K562 (cell line): ENCODE measurements around the gene COX6A1. TPM values are rescaled to one million over a fixed set of nuclear protein-coding genes. Genes with fewer than 3 reads are reported as not detected.

ENCODE experiments used
- ERF ChIP-seq: fragments of 450-650 bp; formaldehyde crosslinking; IDR thresholded peaks from 2 replicates; pipeline ENCODE4 v1.4.0; 2020; ENCODE audit warnings: mild to moderate bottlenecking, mixed read lengths
- FOXA3 ChIP-seq, 2 experiments: fragments of 450-650 bp in 1 of 2; sonication (generic) in 1 of 2; formaldehyde crosslinking; IDR thresholded peaks in 1 of 2; conservative IDR thresholded peaks in 1 of 2; 2 replicates each; pipeline versions ENCODE4 v1.4.0 to v1.8.0; 2020 to 2022; ENCODE audit warnings: mild to moderate bottlenecking in 2 of 2, missing genetic modification reagents in 1 of 2
- GABPA ChIP-seq: fragments of 200-800 bp; sonication (Bioruptor generic); conservative IDR thresholded peaks from 2 replicates; pipeline ENCODE4 v1.6.1; 2016; ENCODE audit warnings: low read depth, missing genetic modification characterization, missing compliant biosample characterization
- HIVEP1 ChIP-seq: fragments of 250-450 bp; sonication (Bioruptor Pico); IDR thresholded peaks from 2 replicates; pipeline ENCODE4 v1.4.0; 2020; ENCODE audit warnings: mild to moderate bottlenecking
- HMGN3 ChIP-seq: IDR thresholded peaks from 2 replicates; pipeline ENCODE4 v1.6.1; 2011; ENCODE audit warnings: borderline replicate concordance, low read depth, mild to moderate bottlenecking, mixed read lengths, low read length; ENCODE audit not compliant: insufficient read length; ENCODE audit errors: extremely low read depth
- LARP7 ChIP-seq: fragments of 450-650 bp; IDR thresholded peaks from 2 replicates; pipeline ENCODE4 v1.6.1; 2016
- MXI1 ChIP-seq: IDR thresholded peaks from 2 replicates; pipeline ENCODE4 v1.6.1; 2011; ENCODE audit warnings: low read depth, mild to moderate bottlenecking, improper control_type of control experiment, low read length
- SAFB ChIP-seq: fragments of 200-400 bp; formaldehyde crosslinking; IDR thresholded peaks from 2 replicates; pipeline ENCODE4 v1.6.1; 2017; ENCODE audit warnings: low read depth, low read length, borderline replicate concordance
- SUPT5H ChIP-seq: fragments of 450-650 bp; IDR thresholded peaks from 2 replicates; pipeline ENCODE4 v1.6.1; 2016
- YY1 ChIP-seq, 3 experiments: IDR thresholded peaks; 2 replicates each; pipeline ENCODE4 v1.6.1; 2011; ENCODE audit warnings: low read length in 2 of 3, mild to moderate bottlenecking in 2 of 3, moderate library complexity in 2 of 3, borderline replicate concordance in 1 of 3, control low read depth in 1 of 3, low read depth in 1 of 3; ENCODE audit not compliant: insufficient read depth in 3 of 3, insufficient replicate concordance in 2 of 3, control insufficient read depth in 1 of 3, insufficient read length in 1 of 3; ENCODE audit errors: extremely low read depth in 1 of 3
- polyA plus RNA-seq, 8 experiments: library from polyadenylated mRNA; depleted of rRNA in 4 of 8; stranded (reverse) in 5 of 8; unstranded in 3 of 8; fragments of >200 nt; fragmentation: Nextera tagmentation in 2 of 8; fragmentation: Illumina TruSeq in 1 of 8; extraction: Ambion mirVana in 2 of 8; extraction: Trizol in 1 of 8; gene quantifications; 2 replicates each; pipeline versions ENCODE4 v1.2.1 to v1.2.3, GENCODE V29; 2011 to 2014; ENCODE audit warnings: inconsistent platforms in 1 of 8, missing spikeins in 1 of 8
- total RNA-seq, 7 experiments: library from RNA; depleted of rRNA in 6 of 7; stranded (reverse); fragments of >200 nt in 6 of 7; fragmentation: Illumina TruSeq in 2 of 7; extraction: Trizol in 2 of 7; gene quantifications; 2 replicates each; pipeline versions ENCODE4 v1.2.1 to v1.2.3, GENCODE V29; 2011 to 2021; ENCODE audit warnings: low replicate concordance in 1 of 7
- TF ChIP-seq, protein P1 (sequence below): IDR thresholded peaks from 3 replicates; pipeline ENCODE4 v1.6.1; 2011; ENCODE audit warnings: borderline replicate concordance, mild to moderate bottlenecking; ENCODE audit not compliant: insufficient read length, insufficient read depth
- TF ChIP-seq, protein P2 (sequence below), 2 experiments: fragments of 450-650 bp in 1 of 2; sonication (generic) in 1 of 2; formaldehyde crosslinking in 1 of 2; IDR thresholded peaks; 2 replicates each; pipeline versions ENCODE4 v1.7.1 to v1.9.0; 2016 to 2022; ENCODE audit warnings: inconsistent platforms in 1 of 2, mild to moderate bottlenecking in 1 of 2, missing genetic modification reagents in 1 of 2
- TF ChIP-seq, protein P3 (sequence below), 2 experiments: fragments of 450-650 bp; IDR thresholded peaks; 2 replicates each; pipeline ENCODE4 v1.6.1; 2016

The COX6A1 gene
- total and polyA plus RNA-seq, 9 of the 15 experiments (the other 6 are each of a cell fraction or from before 2014, with no cell fraction given) = 414 to 4,142 (median 931) TPM

DNA sequence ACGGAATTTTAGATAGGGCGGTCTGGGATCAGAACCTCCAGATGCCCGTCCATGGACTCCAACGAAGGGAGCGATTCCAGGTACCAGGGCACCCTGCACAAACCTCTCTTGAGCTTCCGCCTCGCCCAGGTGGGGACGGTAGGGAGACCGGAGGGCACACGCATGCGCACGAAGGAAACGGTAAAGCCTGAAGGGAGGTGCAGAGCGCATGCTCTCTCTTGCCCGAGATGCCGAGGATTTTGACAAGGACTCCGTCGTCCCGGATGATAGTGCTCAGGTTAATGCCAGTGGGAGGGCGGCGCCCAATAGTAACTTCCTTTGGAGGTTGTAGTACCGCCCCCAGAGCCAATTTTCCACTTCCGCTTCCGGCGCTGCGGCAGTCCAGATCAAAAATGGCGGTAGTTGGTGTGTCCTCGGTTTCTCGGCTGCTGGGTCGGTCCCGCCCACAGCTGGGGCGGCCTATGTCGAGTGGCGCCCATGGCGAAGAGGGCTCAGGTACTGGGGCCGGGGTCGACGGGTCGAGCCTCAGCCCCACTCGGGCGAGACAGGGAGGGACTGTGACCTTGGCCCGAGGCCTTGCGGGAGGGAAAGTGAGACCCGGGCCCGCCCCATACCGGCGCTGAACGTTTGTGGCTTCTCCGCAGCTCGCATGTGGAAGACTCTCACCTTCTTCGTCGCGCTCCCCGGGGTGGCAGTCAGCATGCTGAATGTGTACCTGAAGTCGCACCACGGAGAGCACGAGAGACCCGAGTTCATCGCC lies at the start of gene COX6A1 (continued):
- TF ChIP-seq, protein P1, sequence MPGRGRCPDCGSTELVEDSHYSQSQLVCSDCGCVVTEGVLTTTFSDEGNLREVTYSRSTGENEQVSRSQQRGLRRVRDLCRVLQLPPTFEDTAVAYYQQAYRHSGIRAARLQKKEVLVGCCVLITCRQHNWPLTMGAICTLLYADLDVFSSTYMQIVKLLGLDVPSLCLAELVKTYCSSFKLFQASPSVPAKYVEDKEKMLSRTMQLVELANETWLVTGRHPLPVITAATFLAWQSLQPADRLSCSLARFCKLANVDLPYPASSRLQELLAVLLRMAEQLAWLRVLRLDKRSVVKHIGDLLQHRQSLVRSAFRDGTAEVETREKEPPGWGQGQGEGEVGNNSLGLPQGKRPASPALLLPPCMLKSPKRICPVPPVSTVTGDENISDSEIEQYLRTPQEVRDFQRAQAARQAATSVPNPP = no peak
- TF ChIP-seq, protein P2, sequence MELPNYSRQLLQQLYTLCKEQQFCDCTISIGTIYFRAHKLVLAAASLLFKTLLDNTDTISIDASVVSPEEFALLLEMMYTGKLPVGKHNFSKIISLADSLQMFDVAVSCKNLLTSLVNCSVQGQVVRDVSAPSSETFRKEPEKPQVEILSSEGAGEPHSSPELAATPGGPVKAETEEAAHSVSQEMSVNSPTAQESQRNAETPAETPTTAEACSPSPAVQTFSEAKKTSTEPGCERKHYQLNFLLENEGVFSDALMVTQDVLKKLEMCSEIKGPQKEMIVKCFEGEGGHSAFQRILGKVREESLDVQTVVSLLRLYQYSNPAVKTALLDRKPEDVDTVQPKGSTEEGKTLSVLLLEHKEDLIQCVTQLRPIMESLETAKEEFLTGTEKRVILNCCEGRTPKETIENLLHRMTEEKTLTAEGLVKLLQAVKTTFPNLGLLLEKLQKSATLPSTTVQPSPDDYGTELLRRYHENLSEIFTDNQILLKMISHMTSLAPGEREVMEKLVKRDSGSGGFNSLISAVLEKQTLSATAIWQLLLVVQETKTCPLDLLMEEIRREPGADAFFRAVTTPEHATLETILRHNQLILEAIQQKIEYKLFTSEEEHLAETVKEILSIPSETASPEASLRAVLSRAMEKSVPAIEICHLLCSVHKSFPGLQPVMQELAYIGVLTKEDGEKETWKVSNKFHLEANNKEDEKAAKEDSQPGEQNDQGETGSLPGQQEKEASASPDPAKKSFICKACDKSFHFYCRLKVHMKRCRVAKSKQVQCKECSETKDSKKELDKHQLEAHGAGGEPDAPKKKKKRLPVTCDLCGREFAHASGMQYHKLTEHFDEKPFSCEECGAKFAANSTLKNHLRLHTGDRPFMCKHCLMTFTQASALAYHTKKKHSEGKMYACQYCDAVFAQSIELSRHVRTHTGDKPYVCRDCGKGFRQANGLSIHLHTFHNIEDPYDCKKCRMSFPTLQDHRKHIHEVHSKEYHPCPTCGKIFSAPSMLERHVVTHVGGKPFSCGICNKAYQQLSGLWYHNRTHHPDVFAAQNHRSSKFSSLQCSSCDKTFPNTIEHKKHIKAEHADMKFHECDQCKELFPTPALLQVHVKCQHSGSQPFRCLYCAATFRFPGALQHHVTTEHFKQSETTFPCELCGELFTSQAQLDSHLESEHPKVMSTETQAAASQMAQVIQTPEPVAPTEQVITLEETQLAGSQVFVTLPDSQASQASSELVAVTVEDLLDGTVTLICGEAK (IDR thresholded peaks at IDR 0.05) = peak; percentile 95
- TF ChIP-seq, protein P2 (CRISPR knock-in tag; IDR thresholded peaks at IDR 0.05) = no peak
- TF ChIP-seq SUPT5H (peak; percentile 95), FOXA3 (CRISPR knock-in tag; conservative IDR thresholded peaks at IDR 0.05 in 1 of 2, IDR thresholded peaks at IDR 0.05 in 1 of 2) (no peak), YY1 (IDR thresholded peaks at IDR 0.05; ENCODE audit: borderline replicate concordance in 1 of 3, control insufficient read depth in 1 of 3, extremely low read depth in 1 of 3, insufficient read depth in 3 of 3, insufficient read length in 1 of 3, insufficient replicate concordance in 2 of 3, low read depth in 1 of 3, low read length in 2 of 3) (peak; percentile 75 to 95 (median 91)), LARP7 (no peak), HMGN3 (no peak), MXI1 (0 out of 2 replicates have a peak, but pooled peaks have one; percentile 45), ERF (CRISPR knock-in tag) (peak; percentile 62; the same call in 1 of the 2 replicates), HIVEP1 (no peak), GABPA (tag) (peak; percentile 96), SAFB (no peak)
- TF ChIP-seq, protein P3, sequence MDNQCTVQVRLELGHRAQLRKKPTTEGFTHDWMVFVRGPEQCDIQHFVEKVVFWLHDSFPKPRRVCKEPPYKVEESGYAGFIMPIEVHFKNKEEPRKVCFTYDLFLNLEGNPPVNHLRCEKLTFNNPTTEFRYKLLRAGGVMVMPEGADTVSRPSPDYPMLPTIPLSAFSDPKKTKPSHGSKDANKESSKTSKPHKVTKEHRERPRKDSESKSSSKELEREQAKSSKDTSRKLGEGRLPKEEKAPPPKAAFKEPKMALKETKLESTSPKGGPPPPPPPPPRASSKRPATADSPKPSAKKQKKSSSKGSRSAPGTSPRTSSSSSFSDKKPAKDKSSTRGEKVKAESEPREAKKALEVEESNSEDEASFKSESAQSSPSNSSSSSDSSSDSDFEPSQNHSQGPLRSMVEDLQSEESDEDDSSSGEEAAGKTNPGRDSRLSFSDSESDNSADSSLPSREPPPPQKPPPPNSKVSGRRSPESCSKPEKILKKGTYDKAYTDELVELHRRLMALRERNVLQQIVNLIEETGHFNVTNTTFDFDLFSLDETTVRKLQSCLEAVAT (IDR thresholded peaks at IDR 0.05) = no peak
